Thymus (tissue), 11 donors: ENCODE data around the gene FOXA3. TPM values are rescaled to one million over a fixed set of nuclear protein-coding genes. Genes with fewer than 3 reads are reported as not detected.

ENCODE experiments used
- DNase-seq, 9 donors: peaks; one replicate each; pipeline ENCODE4 v3.0.0-alpha.2; 2013; ENCODE audit warnings: low spot score in 9 of 9, low read depth in 6 of 9, missing footprints in 1 of 9
- H3K27ac ChIP-seq, 2 donors: one replicate each; pipeline ENCODE4 v1.5.1; 2013; ENCODE audit warnings: control low read depth in 1 of 2, low read depth in 1 of 2, low read length in 1 of 2, mild to moderate bottlenecking in 1 of 2, moderate library complexity in 1 of 2
- H3K27me3 ChIP-seq, 2 donors: one replicate each; pipeline ENCODE4 v1.5.1; 2013; ENCODE audit warnings: low read length in 1 of 2; ENCODE audit not compliant: control insufficient read depth in 2 of 2, insufficient read depth in 1 of 2
- H3K36me3 ChIP-seq, 2 donors: one replicate each; pipeline ENCODE4 v1.5.1; 2013; ENCODE audit warnings: low read length in 1 of 2, mild to moderate bottlenecking in 1 of 2, moderate library complexity in 1 of 2; ENCODE audit not compliant: control insufficient read depth in 2 of 2, insufficient read depth in 2 of 2
- H3K4me1 ChIP-seq, 2 donors: one replicate each; pipeline ENCODE4 v1.5.1; 2013; ENCODE audit warnings: low read length in 2 of 2; ENCODE audit not compliant: control insufficient read depth in 2 of 2, insufficient read depth in 2 of 2
- H3K4me3 ChIP-seq, 2 donors: one replicate each; pipeline ENCODE4 v1.5.1; 2013; ENCODE audit warnings: low read length in 2 of 2, control low read depth in 1 of 2, mild to moderate bottlenecking in 1 of 2
- H3K9me3 ChIP-seq, 2 donors: one replicate each; pipeline ENCODE4 v1.5.1; 2013; ENCODE audit warnings: low read length in 1 of 2, mild to moderate bottlenecking in 1 of 2; ENCODE audit not compliant: control insufficient read depth in 2 of 2, insufficient read depth in 1 of 2
- WGBS: extraction: QIAGEN DNeasy Blood & Tissue Kit; methylation state at CpG from one replicate; pipeline ENCODE4 v1.1.7; 2013; 5-methylcytosine and 5-hydroxymethylcytosine counted together
- polyA plus RNA-seq: library from polyadenylated mRNA; stranded (reverse); fragments of 200-250 nt; gene quantifications from one replicate; pipeline ENCODE4 v1.2.3, GENCODE V29; 2013
- total RNA-seq: library from RNA; stranded (reverse); fragments of 120-200 nt; gene quantifications from one replicate; pipeline ENCODE4 v1.2.4, GENCODE V29; 2013
- donor health status: healthy.

Gene FOXA3
- total and polyA plus RNA-seq, 2 donors, result 0.05 to 0.23 TPM

DNA sequence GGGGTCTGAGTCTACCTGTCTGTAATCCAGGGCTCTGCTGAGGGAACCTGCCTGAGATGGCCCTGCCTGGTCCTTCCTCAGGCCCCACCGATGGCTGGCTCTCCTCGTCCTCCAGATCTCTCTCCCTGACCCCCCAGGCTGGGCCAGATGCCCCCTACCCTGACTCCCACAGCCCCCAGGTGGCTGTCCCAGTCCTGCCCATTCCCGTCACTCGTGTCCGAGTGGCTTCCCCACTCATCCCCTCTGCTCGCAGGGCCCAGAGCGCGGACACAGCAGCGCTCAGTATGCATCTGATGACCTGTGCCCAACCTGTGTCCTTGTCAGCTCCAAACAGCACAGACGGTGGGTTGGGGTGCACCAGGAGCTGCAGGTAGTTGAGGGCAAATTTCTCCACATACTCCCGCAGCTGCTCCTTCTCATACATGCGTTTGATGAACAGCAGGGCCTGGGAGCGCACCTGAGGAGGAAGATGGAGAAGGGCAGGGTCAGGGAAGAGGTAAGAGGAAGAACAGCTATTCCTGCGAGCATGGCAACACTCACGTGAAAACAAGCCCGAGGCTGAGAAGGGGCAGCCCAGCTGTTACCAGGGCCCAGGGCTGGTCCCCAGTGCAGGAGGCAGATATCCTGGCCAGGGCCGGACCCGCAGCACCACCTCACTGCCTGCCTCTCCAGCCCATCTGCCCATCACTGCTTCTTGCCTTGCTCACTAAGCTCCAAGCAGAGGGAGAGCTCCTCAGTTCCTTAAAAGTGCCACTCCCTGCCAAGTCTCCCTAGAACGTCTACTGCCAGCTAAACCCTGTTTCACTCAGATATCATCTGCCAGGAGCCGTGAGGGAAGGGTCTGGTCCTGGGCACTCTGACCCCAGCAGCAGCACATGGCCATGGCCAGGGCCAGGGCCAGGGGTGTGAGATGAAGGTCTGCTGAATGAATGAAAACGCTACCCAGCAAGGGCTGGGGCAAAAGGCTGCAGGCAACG is 37.9 kb upstream of the FOXA3 start:
- Histone ChIP-seq H3K27me3 (no peaks in the 10 kb centered on the region), H3K4me1 (no peaks in the 10 kb centered on the region), H3K9me3 (no peaks in the 10 kb centered on the region), H3K4me3 (no peak overlapping the region), H3K36me3 (peaks cover 88 to 91% of the 10 kb centered on the region in 2 donors), H3K27ac (no peak overlapping the region)
- no peak for DNase-seq
- 89% methylated on average over 22 of the region's 22 CpGs for WGBS

DNA sequence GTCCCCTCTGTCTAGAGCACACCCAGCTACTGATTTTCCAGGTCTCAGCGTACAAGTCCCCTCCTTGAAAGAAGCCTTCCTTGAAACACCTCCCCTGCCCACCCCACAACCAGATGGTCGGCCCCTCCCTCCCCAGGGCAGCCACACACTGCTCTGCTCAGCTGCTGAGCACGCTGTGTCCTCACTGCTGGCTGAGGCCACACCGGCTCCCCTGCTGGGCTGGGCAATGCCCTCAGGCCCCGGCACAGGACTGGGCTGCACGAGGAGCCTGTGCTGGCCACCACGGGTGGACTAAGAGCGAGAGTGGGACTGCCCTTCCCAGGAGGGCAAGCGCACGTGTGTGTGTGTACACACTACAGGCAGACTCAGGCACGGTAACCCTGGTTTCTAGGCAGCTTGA is 37.2 kb upstream of the FOXA3 start:
- Histone ChIP-seq H3K27me3 (no peaks in the 10 kb centered on the region), H3K36me3 (peaks cover 91 to 92% of the 10 kb centered on the region in 2 donors), H3K27ac (no peak overlapping the region), H3K4me3 (no peak overlapping the region), H3K4me1 (no peaks in the 10 kb centered on the region), H3K9me3 (no peaks in the 10 kb centered on the region)
- 95% methylated on average over 11 of the region's 11 CpGs for WGBS
- no peak for DNase-seq

DNA sequence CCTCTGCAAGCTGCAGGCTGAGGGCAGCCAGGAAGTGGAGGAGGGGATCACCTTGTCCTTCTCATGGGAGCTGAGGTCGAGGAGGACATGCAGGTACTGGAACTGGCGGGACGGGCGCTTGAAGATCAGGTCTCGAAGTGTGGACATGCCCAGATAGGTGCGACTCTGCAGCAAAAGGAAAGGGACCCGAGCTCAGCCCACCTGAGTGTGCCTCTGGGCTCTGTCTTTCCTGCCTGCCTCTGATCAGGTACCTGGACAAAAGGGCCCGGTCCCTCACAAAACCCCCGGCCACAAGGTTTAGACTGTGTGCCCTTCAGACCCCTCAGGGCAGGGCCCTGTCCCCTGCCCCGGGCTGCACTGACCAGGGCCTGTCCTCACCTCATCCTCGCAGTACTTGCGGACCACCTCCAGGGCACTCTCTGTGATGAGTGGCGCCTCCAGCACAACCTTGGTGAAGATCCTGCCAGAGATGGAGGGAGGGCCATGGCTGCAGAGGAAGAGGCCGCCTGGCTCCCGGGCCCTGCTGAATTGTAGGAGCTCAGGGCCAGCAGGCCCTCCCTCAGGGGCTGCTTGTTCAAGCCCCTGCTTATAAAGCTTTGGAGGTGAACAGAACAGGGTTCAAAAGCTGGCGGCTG is 36.5 kb upstream of the FOXA3 start:
- H3K9me3 ChIP-seq, result no peaks in the 10 kb centered on the region
- 98% methylated on average over 16 of the region's 16 CpGs for WGBS
- H3K36me3 ChIP-seq, result peaks cover 93 to 94% of the 10 kb centered on the region in 2 donors
- no peaks in the 10 kb centered on the region for H3K4me1 ChIP-seq
- no peaks in the 10 kb centered on the region for H3K27me3 ChIP-seq
- H3K4me3 ChIP-seq, result no peak overlapping the region
- H3K27ac ChIP-seq, result no peak overlapping the region
- no peak for DNase-seq

DNA sequence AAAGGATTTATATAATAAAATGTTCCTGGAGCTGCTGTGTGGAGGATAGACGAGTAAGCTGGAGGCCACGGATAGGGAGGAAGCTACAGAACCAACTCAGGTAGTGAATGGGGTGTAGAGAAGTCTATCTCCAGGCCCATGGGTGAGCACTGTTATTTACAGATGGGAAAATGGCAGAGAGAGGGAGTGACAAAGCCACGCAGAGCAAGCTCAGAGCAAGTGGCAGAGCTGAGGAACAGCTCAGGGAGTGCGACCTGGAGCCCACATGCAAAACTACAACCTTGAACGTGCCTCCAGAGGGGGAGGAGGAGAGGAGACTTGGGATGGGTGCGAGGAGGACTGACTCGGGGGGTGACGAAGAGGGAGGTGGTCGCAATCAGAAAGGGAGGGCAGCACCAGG is 35.6 kb upstream of the FOXA3 start:
- Histone ChIP-seq H3K9me3 (no peaks in the 10 kb centered on the region), H3K27ac (no peak overlapping the region), H3K4me3 (no peak overlapping the region), H3K27me3 (no peaks in the 10 kb centered on the region), H3K4me1 (no peaks in the 10 kb centered on the region), H3K36me3 (peaks cover 83 to 91% of the 10 kb centered on the region in 2 donors)
- 97% methylated on average over 9 of the region's 9 CpGs for WGBS
- no peak for DNase-seq

DNA sequence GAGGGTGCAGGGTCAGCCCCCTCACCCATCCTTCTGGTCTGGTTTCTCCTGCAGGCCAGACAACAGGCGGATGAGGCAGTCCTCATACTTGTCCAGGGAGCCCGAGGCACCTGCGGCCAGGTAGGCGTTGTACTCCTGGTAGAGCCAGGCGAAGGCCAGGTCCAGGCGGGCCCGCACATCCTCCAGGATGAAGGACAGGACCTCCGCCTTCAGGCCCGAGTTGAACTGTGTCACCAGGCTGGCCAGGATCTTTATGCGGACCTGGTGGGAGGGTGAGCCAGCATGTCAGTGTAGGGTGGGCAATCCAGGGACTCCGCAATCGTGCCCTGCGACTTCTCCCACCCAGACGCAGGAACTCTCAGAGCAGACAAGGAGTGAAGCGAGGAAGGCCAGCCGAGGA is 35.2 kb upstream of the FOXA3 start:
- WGBS, result 98% methylated on average over 16 of the region's 16 CpGs
- no peaks in the 10 kb centered on the region for H3K27me3 ChIP-seq
- DNase-seq, result no peak

DNA sequence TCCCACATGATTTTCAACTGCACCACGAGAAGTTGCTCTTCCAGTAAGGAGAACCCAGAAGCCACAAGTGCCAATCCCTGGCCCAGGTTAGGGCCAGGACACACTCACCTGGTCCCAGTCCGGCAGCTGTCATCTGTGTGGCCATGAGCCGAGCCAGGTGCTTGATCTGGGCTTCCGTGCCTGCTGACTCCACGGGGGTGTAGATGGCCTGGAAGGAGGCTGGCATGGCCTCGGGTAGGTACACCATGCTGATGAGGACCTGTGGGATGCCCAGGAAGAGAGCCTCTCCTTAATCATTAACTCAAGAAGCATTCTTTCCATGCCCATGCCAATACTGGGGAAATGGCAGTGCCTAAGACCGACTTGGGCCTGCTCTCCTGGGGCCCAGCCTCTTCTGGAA is 29.2 kb upstream of the FOXA3 start:
- Histone ChIP-seq H3K9me3 (peaks cover 2 to 9% of the 10 kb centered on the region in 2 donors), H3K27ac (no peak overlapping the region), H3K36me3 (peaks cover 56 to 64% of the 10 kb centered on the region in 2 donors), H3K4me1 (no peaks in the 10 kb centered on the region), H3K27me3 (no peaks in the 10 kb centered on the region), H3K4me3 (no peak overlapping the region)
- DNase-seq, result no peak
- 98% methylated on average over 7 of the region's 7 CpGs for WGBS

More for the DNA sequence above, 35.2 kb upstream of the FOXA3 start:
- Histone ChIP-seq H3K27ac (no peak overlapping the region), H3K4me3 (no peak overlapping the region), H3K4me1 (no peaks in the 10 kb centered on the region), H3K9me3 (no peaks in the 10 kb centered on the region), H3K36me3 (peaks cover 81 to 87% of the 10 kb centered on the region in 2 donors)

DNA sequence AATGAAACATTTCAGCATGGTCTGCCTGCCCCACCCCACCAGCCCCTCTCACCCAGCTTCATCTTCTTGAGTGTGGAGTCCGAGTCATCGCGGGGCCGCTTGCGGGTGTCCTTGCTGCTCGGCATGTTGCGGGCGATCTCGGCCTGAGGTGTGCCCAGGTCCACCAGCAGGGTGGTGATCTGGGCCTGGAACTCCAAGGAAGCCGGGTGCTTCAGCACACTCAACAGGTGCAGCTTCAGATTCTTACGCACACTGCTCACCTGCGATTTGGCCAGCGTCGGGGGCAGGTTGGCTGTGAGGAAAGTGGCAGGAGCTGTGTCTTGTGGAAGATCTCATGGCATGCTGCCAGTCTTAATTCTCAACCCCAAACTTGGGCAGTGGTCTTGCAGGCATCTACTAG is 21.9 kb upstream of the FOXA3 start:
- WGBS, result 98% methylated on average over 14 of the region's 14 CpGs
- no peak overlapping the region for H3K27ac ChIP-seq
- no peak overlapping the region for H3K4me3 ChIP-seq
- no peaks in the 10 kb centered on the region for H3K27me3 ChIP-seq
- peaks cover 2 to 9% of the 10 kb centered on the region in 2 donors for H3K9me3 ChIP-seq
- H3K36me3 ChIP-seq, result peaks cover 68 to 75% of the 10 kb centered on the region in 2 donors
- H3K4me1 ChIP-seq, result no peaks in the 10 kb centered on the region
- no peak for DNase-seq

DNA sequence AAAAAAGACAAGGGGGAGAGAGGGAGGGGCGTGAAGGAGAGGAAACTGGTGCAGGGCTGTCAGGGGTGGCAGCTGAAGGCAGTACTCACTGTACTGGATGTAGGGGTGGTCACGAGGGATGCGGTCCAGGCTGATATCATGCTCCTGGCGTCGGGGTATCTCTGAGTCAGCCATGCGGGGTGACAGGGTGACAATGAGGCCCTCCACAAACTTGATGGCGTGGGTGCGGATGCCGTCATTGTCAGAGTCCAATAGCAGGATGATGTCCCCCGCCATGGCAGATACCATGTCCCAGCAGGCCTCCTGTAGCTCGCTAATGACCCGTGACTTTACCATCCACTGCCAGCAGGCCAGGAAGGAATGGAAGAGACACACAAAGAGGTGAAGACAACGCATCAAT is 16.5 kb upstream of the FOXA3 start:
- WGBS, result 95% methylated on average over 13 of the region's 13 CpGs
- H3K4me3 ChIP-seq, result no peak overlapping the region
- no peaks in the 10 kb centered on the region for H3K27me3 ChIP-seq
- no peaks in the 10 kb centered on the region for H3K4me1 ChIP-seq
- peaks cover 84 to 85% of the 10 kb centered on the region in 2 donors for H3K36me3 ChIP-seq
- no peak overlapping the region for H3K27ac ChIP-seq
- no peak for DNase-seq
- no peaks in the 10 kb centered on the region for H3K9me3 ChIP-seq

DNA sequence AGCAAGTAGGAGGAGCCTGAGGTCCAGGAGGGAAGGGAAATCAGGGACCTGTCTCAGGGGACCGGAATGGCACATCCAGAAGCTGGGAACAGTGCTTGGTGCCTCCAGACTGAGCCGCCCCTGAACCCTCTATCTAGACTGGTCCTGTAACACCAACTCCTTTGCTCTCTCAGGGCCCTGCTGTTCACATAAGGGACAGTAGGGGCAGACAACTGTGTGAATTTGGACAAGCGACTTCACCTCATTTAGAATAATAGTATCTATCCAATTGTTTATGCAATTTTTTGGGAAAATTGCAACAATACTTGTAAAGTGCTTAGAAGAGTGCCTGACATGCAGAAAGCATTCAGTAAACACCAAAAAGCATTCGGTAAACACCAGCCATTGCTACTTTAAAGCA is 15.2 kb upstream of the FOXA3 start:
- no peak overlapping the region for H3K4me3 ChIP-seq
- no peak for DNase-seq
- H3K27me3 ChIP-seq, result no peaks in the 10 kb centered on the region
- H3K36me3 ChIP-seq, result peaks cover 82 to 84% of the 10 kb centered on the region in 2 donors
- H3K4me1 ChIP-seq, result no peaks in the 10 kb centered on the region
- WGBS, result 97% methylated on average over 4 of the region's 4 CpGs
- H3K9me3 ChIP-seq, result no peaks in the 10 kb centered on the region
- H3K27ac ChIP-seq, result no peak overlapping the region
